GM12874 (cell line): ENCODE measurements around the gene TERT.

Experiments
- TF ChIP-seq, protein P1 (sequence below): IDR thresholded peaks from 2 replicates; pipeline ENCODE4 v1.5.1; 2011; ENCODE audit warnings: low read depth, mild to moderate bottlenecking, control low read depth, low read length, moderate library complexity; ENCODE audit not compliant: insufficient read depth

TERT gene

GRCh38 chr5:1320436-1321344 is 25.8 kb upstream of the TERT start:
- TF ChIP-seq, protein P1, sequence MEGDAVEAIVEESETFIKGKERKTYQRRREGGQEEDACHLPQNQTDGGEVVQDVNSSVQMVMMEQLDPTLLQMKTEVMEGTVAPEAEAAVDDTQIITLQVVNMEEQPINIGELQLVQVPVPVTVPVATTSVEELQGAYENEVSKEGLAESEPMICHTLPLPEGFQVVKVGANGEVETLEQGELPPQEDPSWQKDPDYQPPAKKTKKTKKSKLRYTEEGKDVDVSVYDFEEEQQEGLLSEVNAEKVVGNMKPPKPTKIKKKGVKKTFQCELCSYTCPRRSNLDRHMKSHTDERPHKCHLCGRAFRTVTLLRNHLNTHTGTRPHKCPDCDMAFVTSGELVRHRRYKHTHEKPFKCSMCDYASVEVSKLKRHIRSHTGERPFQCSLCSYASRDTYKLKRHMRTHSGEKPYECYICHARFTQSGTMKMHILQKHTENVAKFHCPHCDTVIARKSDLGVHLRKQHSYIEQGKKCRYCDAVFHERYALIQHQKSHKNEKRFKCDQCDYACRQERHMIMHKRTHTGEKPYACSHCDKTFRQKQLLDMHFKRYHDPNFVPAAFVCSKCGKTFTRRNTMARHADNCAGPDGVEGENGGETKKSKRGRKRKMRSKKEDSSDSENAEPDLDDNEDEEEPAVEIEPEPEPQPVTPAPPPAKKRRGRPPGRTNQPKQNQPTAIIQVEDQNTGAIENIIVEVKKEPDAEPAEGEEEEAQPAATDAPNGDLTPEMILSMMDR: no peak

DNA sequence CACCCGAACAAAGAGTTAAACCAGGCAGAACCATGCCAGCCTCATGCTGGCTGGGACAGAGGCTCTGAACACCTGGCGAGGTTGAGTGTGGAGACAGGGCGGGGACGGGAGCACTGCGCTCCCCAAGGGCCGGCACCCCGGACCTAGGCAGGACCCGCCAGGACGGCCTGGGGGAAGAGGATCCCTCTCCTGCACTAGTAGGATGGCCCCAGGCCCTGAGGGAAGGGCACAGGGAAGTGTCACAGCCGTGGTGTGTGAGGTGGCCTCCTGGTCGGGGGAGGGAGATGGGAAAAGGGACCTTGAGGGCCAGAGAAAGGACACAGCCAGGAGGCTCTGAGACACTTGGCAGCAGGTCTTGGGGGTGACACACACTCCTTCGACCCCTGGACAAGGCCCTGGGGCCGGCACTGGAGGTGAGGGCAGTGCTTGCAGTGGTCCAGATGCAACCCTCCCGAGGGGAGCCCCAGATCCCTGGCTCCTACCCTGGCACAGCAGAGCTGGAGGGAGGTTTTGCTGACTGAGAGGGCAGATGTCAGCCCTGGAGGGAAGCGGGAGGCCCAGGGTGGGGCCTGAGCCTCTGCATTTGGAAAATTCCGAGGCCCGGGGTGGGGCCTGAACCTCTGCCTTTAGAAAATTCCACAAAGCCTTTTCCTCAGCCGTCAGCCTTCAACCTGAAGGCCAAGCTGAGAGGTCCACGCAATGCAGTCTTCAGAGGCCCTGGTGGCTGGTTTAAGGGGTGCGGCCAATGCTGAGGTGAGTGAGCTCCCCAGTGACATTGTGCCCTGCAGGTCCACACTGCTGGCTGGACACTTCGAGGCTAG is 24.8 kb upstream of the TERT start:
- TF ChIP-seq, protein P1: no peak

GRCh38 chr5:1318659-1319251 is 23.9 kb upstream of the TERT start:
- TF ChIP-seq, protein P1: no peak

- TF ChIP-seq, protein P1: no peak
These were observed 23.2 kb upstream of the TERT start for GRCh38 chr5:1317921-1318565.

DNA sequence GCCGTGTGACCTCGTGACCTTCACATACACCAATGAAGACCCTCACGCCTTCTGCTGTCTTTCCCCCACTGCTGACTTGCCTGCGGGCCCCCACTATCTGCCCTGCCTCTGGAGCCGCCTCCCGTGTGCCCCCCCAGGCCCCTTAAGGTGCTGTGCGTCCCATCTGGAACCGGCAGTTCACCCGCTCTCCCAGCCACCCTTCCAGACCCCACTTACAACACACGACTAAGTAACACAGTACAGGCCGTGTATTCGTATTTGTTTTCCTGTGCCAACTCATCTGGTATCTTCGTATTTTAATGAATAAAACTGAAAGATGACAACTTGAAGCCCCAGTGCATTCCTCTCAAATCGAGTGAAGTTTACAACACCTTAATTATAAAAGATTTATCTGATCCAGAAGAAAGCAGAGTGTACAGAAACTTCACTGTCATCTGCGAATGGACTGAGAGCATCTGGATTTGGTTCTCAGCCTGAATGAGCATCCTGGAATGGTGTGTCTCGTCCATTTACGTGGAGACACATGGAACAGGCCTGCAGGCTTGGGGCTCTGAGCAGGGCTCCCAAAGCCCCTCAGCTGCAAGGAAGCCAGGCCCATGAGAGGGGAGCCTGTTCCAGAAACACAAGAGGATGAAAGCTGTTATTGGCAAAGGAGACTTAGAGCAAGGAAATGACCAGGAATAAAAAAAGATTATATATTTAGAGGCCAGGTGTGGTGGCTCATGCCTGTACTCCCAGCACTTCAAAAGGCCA is 21.9 kb upstream of the TERT start:
- TF ChIP-seq, protein P1: no peak

DNA sequence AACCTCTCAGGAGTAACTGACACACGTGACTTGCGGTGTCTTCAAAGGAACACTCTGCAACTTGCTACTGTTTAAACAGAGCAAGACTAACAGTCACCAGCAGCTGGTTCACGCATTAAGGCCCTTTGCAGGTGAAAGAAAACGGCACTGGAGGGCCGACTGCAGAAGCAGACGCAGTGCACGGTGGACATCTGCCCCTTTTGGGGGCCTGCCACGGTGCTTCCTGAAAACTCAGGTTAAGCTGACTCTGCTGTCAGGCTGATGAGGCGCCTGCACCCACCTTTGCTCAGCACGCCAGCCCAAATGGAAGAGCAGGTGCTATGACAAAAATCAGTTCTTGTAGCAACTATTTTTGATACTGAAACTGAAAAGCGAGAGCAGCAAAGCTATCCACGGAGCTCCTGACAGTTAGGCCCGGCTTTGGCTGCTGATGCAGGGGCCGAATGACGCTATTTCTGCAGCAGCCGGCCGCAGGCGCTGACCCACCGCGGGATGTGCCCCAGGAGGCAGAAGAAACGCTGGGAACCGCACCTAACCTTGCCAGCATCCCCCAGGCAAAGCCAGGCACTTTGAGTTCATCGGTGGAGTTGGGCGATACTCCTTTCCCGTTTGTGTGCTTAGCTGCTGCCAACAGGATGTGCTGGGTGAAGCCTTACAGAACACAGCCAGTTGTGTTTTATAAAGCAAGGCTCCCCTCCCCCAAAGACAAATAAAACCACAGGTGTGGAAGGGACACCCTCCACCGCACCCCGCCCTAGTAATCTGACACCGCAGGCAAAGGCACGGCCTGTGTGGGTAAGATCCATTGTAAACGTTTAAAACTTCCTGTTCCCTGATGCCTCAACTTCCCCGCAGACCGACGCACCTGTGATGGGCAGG is 21.1 kb upstream of the TERT start:
- TF ChIP-seq, protein P1: no peak
